ENCODE measurements around the gene HDHD2. TPM values are rescaled to one million over a fixed set of nuclear protein-coding genes. Genes with fewer than 3 reads are reported as not detected.

HDHD2 gene
- total RNA-seq, 6 experiments from 2014 or later, result 17.2 to 34.6 (median 22.3) TPM

GRCh38 chr18:47095810-47096209 lies 54.5 kb downstream of the HDHD2 start:
- Histone ChIP-seq H3K4me1 (no peaks in the 10 kb centered on the region), H3K9me3 (no peaks in the 10 kb centered on the region), H3K4me3 (no peak overlapping the region), H3K27me3 (no peaks in the 10 kb centered on the region), H3K36me3 (no peaks in the 10 kb centered on the region), H3K27ac (no peak overlapping the region)
- ATAC-seq (no peak), DNase-seq (no peak)
- intact Hi-C loops (cut with DNase I), result no loop called here
- 53% methylated on average over 3 of the region's 3 CpGs for WGBS (ENCODE audit: insufficient coverage, low coverage, low lambda C conversion rate, missing lambda C conversion rate)
- no peak for TF ChIP-seq CTCF (IDR thresholded peaks at IDR 0.05)
- no peak for TF ChIP-seq POLR2A (IDR thresholded peaks at IDR 0.05)

GRCh38 chr18:47087676-47088075 lies 62.6 kb downstream of the HDHD2 start:
- Histone ChIP-seq H3K27me3 (no peaks in the 10 kb centered on the region), H3K36me3 (no peaks in the 10 kb centered on the region), H3K4me1 (no peaks in the 10 kb centered on the region), H3K27ac (no peak overlapping the region), H3K4me3 (no peak overlapping the region), H3K9me3 (no peaks in the 10 kb centered on the region)
- TF ChIP-seq POLR2A (IDR thresholded peaks at IDR 0.05), result no peak
- TF ChIP-seq CTCF (IDR thresholded peaks at IDR 0.05), result no peak
- no peak for ATAC-seq
- 92% methylated on average over 5 of the region's 5 CpGs for whole genome bisulfite sequencing (ENCODE audit: insufficient coverage, low coverage, low lambda C conversion rate, missing lambda C conversion rate)
- DNase-seq, result no peak
- intact Hi-C loops (cut with DNase I), result no loop called here

GRCh38 chr18:47081578-47081977 lies 68.7 kb downstream of the HDHD2 start:
- H3K36me3 ChIP-seq, result no peaks in the 10 kb centered on the region
- no peaks in the 10 kb centered on the region for H3K27me3 ChIP-seq
- H3K4me1 ChIP-seq, result no peaks in the 10 kb centered on the region
- no peaks in the 10 kb centered on the region for H3K9me3 ChIP-seq
- intact Hi-C loops (cut with DNase I), result no loop called here
- no peak for TF ChIP-seq POLR2A (IDR thresholded peaks at IDR 0.05)
- no peak for TF ChIP-seq CTCF (IDR thresholded peaks at IDR 0.05)
- ATAC-seq, result no peak
- H3K27ac ChIP-seq, result no peak overlapping the region
- WGBS (ENCODE audit: insufficient coverage, low coverage, low lambda C conversion rate, missing lambda C conversion rate), result 73% methylated on average over 2 of the region's 2 CpGs
- H3K4me3 ChIP-seq, result no peak overlapping the region
- DNase-seq, result no peak

GRCh38 chr18:47080872-47081271 lies 69.4 kb downstream of the HDHD2 start:
- no peak overlapping the region for H3K27ac ChIP-seq
- DNase-seq (no peak), ATAC-seq (no peak)
- 93% methylated on average over 2 of the region's 2 CpGs for WGBS (ENCODE audit: insufficient coverage, low coverage, low lambda C conversion rate, missing lambda C conversion rate)
- no peaks in the 10 kb centered on the region for H3K4me1 ChIP-seq
- H3K36me3 ChIP-seq, result no peaks in the 10 kb centered on the region
- no peak overlapping the region for H3K4me3 ChIP-seq
- no peaks in the 10 kb centered on the region for H3K27me3 ChIP-seq
- intact Hi-C loops (cut with DNase I), result no loop called here
- H3K9me3 ChIP-seq, result no peaks in the 10 kb centered on the region
- TF ChIP-seq CTCF (IDR thresholded peaks at IDR 0.05) (no peak), POLR2A (IDR thresholded peaks at IDR 0.05) (no peak)

- Histone ChIP-seq H3K36me3 (no peaks in the 10 kb centered on the region), H3K4me3 (no peak overlapping the region), H3K9me3 (no peaks in the 10 kb centered on the region), H3K27ac (no peak overlapping the region), H3K27me3 (no peaks in the 10 kb centered on the region), H3K4me1 (no peaks in the 10 kb centered on the region)
- DNase-seq, result no peak
- no peak for ATAC-seq
- TF ChIP-seq POLR2A (IDR thresholded peaks at IDR 0.05) (no peak), CTCF (IDR thresholded peaks at IDR 0.05) (no peak)
- 84% methylated on average over 5 of the region's 7 CpGs for WGBS (ENCODE audit: insufficient coverage, low coverage, low lambda C conversion rate, missing lambda C conversion rate)
- intact Hi-C loops (cut with DNase I), result no loop called here
Observed at GRCh38 chr18:47077111-47077510, 73.2 kb downstream of the HDHD2 start.

Measured in right lobe of liver (tissue), 6 donors.